HG02840 (cell line): ENCODE measurements around the gene PAK1.

Experiments used
- ATAC-seq: cut with Tn5 transposase; IDR thresholded peaks from one replicate; pipeline ENCODE4 v1.9.1; 2021; ENCODE audit warnings: mild to moderate bottlenecking, moderate library complexity, moderate number of reproducible peaks; ENCODE audit not compliant: unreplicated experiment, low FRiP score

Gene PAK1

DNA sequence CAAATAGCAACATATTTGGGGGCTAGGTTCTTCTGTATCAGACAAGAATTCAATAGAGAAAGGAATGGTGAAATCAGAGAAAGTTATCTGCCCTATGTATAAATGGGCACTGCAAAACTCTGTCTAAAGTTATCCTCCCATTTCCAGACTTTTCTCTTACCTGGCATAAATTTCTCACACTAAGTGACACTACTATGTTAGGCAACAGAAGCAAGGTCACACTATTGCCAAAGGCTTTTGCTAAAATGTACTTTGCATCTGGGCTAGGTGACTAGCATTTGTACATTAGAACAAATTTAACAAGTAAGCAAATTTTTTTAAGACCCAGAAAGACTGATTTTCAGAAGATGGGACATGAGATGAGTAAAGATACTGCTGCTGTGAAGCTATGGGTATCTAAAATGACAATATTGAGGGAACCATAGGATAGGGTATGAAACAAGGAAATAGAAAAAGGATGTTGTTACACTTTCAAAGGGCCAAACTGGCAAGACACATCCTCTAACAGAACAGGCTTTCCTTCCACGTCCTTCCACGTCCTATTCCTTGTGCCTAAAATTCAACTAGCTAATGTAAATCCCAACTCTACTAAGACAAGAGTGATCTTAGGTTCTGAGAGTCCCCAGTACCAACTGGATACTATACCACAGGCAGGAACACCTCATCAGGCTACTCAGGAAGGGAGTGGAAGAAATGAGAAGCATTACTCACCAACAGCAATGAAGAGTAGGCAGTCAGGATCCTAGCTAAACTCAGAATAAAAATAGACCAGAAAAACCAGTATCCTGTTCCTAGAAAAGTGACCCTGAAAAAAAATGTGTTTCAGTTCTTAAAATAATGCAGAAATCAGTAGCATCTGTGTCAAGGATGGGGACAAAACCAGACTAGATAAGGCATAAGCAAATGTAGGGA lies 195.0 kb downstream of the PAK1 start:
- no peak for ATAC-seq

DNA sequence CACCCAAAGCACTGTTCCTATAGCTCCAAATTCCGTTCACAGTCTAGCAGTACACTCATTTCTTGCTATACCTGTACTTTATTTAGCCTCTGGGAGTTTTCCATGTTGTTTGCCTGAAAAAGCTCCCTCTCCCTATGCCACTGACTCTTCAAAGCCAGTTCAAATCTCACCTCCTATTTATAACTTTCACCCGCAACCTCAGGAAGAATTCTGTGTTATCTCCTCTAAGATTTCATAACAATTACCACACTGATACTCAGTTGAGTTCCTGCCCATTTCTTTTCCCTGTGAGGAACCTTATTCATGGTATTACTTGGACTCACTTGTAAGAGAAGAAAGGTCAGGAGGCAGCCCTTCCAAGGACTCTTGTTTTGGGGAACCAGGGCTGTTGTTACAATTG lies 197.6 kb downstream of the PAK1 start:
- no peak for ATAC-seq
